ENCODE results near the gene HK2. TPM values are rescaled to one million over a fixed set of nuclear protein-coding genes. Genes with fewer than 3 reads are reported as not detected.

Gene HK2
- total and polyA plus RNA-seq, 7 donors: 14.3 to 229 (median 84.2) TPM

GRCh38 chr2:74864728-74865722 is 31.1 kb downstream of the HK2 start:
- 53 to 67% (median 61%) methylated on average over 20 of the region's 20 CpGs for WGBS, 3 donors
- intact Hi-C loops (cut with DNase I): no loop called here
- Histone ChIP-seq H3K27me3 (ENCODE audit: insufficient read depth in 3 of 3, low read length in 2 of 3) (no peaks in the 10 kb centered on the region), H3K27ac (peak overlapping the region; percentile 78), H3K36me3 (ENCODE audit: insufficient read depth in 1 of 2, low read depth in 1 of 2) (no peaks in the 10 kb centered on the region), H3K4me3 (no peak overlapping the region), H3K9me3 (no peaks in the 10 kb centered on the region), H3K4me1 (peaks cover 57% of the 10 kb centered on the region)
- TF ChIP-seq CTCF (IDR thresholded peaks at IDR 0.05): no peak
- DNase-seq (peak; percentile 37 to 57), ATAC-seq (peak; percentile 22 to 78 (median 54))

DNA sequence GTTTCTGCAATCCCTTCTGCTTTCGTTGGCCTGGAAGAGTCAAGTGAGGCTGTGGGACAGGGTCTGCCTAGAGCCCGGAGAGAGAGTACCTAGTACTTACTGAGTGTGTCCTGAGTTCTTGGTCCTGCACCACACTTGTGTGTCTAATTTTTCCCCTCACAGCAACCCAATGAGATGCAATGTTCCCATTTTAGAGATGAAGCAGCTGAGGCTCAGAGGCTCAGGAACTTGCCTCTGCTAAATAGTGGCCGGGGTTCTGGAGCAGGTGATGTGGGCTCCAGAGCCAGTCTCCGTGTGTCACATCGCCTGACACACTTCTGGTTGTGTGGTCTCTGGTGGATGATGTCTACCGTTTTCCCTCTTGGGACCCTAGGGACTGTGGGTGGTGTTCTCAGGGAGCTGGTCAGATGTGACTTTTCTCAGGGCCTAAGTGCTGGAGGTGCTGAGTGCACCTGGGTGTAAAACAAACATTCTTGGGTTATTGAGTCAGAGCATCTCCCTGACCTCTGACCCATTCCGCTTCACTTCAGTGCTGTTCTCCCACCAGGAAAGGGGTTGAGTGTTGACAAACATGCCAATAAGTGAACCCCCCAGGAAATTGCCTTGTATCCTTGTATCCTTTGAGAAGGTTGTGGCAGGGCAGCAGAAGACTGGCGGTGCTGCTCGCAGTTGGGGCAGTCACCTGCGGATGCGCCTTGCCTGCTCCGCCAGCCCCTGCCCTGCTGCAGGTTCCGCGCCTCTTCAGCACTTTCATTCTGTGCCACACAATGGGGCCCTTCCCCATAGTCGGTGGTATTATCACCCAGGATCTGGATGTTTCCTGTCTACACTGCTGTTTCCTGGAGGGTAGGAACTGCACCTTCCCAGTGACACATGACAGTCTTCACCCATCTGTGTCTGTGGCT is 32.1 kb downstream of the HK2 start:
- no peaks in the 10 kb centered on the region for H3K9me3 ChIP-seq
- DNase-seq (no peak), ATAC-seq (no peak)
- TF ChIP-seq CTCF (IDR thresholded peaks at IDR 0.05): no peak
- WGBS, 3 donors: 80 to 91% (median 90%) methylated on average over 15 of the region's 15 CpGs
- intact Hi-C loops (cut with DNase I): no loop called here
- H3K4me1 ChIP-seq: peaks cover 61% of the 10 kb centered on the region
- H3K4me3 ChIP-seq: no peak overlapping the region
- H3K36me3 ChIP-seq (ENCODE audit: insufficient read depth in 1 of 2, low read depth in 1 of 2): no peaks in the 10 kb centered on the region
- H3K27ac ChIP-seq: peak overlapping the region; percentile 78
- H3K27me3 ChIP-seq (ENCODE audit: insufficient read depth in 3 of 3, low read length in 2 of 3): no peaks in the 10 kb centered on the region

DNA sequence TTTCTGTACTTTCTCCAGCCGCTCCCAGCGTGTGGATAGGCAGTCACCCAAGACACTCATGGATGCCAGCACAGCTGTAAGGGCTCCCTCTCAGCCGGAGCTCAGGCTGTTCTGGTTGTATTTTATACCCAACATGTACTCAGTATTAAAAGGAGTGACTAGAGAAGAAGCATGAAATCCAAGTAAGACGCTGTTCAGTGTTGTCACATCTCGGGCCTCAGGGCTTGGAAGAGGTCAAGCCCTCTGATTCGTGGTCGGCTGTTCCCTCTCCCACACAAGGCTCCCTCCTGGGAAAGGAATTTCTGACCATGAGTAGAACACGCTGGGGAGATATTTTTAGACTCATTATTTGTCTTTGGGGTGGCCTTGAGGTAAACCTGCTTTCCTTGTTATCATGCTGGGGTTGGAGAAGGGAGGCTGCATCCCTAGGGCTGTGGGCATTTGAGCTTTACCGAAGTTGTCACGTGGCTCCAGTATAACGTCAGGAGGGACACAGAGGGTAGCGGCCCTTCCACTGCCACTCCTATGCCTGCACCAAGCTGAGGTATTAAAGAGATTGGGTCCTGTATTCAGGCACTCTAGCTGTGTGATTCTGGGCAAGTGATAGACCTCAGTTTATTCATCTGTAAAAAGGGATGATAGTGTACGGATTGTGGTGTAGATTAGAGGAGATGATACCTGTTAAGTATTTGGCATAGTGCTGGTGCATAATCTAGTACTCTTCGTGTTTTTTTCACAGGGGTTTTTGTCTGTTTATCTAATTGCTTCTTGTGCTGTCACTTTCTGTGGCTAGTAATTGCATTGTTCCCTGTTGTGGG is 34.1 kb downstream of the HK2 start:
- peaks cover 3 to 10% of the 10 kb centered on the region in 2 donors for H3K36me3 ChIP-seq (ENCODE audit: insufficient read depth in 1 of 2, low read depth in 1 of 2)
- peak overlapping the region; percentile 64 for H3K27ac ChIP-seq
- intact Hi-C loops (cut with DNase I): no loop called here
- no peaks in the 10 kb centered on the region for H3K9me3 ChIP-seq
- DNase-seq (peak in 1 of 2 donors; percentile 75), ATAC-seq (peak; percentile 37 to 67 (median 53))
- 27 to 40% (median 35%) methylated on average over 14 of the region's 14 CpGs for WGBS, 3 donors
- H3K27me3 ChIP-seq (ENCODE audit: insufficient read depth in 3 of 3, low read length in 2 of 3): no peaks in the 10 kb centered on the region
- H3K4me1 ChIP-seq: peaks cover 41% of the 10 kb centered on the region
- no peak overlapping the region for H3K4me3 ChIP-seq
- TF ChIP-seq CTCF (IDR thresholded peaks at IDR 0.05): no peak

- DNase-seq: no peak
- Histone ChIP-seq H3K9me3 (no peaks in the 10 kb centered on the region), H3K4me3 (no peak overlapping the region), H3K27me3 (ENCODE audit: insufficient read depth in 3 of 3, low read length in 2 of 3) (no peaks in the 10 kb centered on the region), H3K4me1 (peaks cover 31% of the 10 kb centered on the region), H3K27ac (no peak overlapping the region), H3K36me3 (ENCODE audit: insufficient read depth in 1 of 2, low read depth in 1 of 2) (peaks cover 3 to 23% of the 10 kb centered on the region in 2 donors)
- no peak for ATAC-seq
- intact Hi-C loops (cut with DNase I): no loop called here
- TF ChIP-seq CTCF (IDR thresholded peaks at IDR 0.05): no peak
- 81 to 90% (median 86%) methylated on average over 6 of the region's 6 CpGs for WGBS, 3 donors
Measured at GRCh38 chr2:74869517-74869916, 35.6 kb downstream of the HK2 start.
